HEK293 (cell line): Measurements from ENCODE around the gene C20orf204.
A peak's percentile ranks its signal among the peaks of the same experiment; 100 is the strongest.

Source experiments
- CTCF ChIA-PET: fragments of 350-600 bp; formaldehyde crosslinking; extraction: SDS; loops from one replicate; lab custom pipeline; 2021; ENCODE audit warnings: antibody characterized with exemption; lab: Yijun Ruan, JAX
- POLR2A ChIA-PET: fragments of 300-600 bp; formaldehyde crosslinking; extraction: SDS; loops from one replicate; lab custom pipeline; 2020; ENCODE audit warnings: antibody characterized with exemption, inconsistent platforms; lab: Yijun Ruan, JAX
- H3K27ac ChIP-seq: fragments of 200-500 bp; sonication (Bioruptor generic); 2 replicates; pipeline ENCODE4 v1.5.1; 2014; ENCODE audit warnings: low read depth, low read length, control low read depth, inconsistent platforms; ENCODE audit errors: extremely low read depth
- H3K36me3 ChIP-seq, 2 experiments: fragments of 200-500 bp in 1 of 2; sonication (Bioruptor generic) in 1 of 2; 1 replicate in 1 of 2; 2 replicates in 1 of 2; pipeline ENCODE4 v1.5.1; 2014 to 2017; ENCODE audit warnings: inconsistent platforms in 2 of 2, low read length in 2 of 2; ENCODE audit not compliant: control insufficient read depth in 2 of 2, insufficient read depth in 1 of 2
- H3K4me1 ChIP-seq: fragments of 200-500 bp; sonication (Bioruptor generic); 2 replicates; pipeline ENCODE4 v1.5.1; 2014; ENCODE audit warnings: mild to moderate bottlenecking, low read length, inconsistent platforms; ENCODE audit not compliant: control insufficient read depth, insufficient read depth
- H3K4me3 ChIP-seq: 2 replicates; pipeline ENCODE4 v1.5.1; 2011; ENCODE audit warnings: low read depth, mild to moderate bottlenecking, control low read depth, low read length, moderate library complexity
- H3K9me3 ChIP-seq: fragments of 200-500 bp; sonication (Bioruptor generic); 2 replicates; pipeline ENCODE4 v1.5.1; 2014; ENCODE audit warnings: low read depth, low read length, inconsistent platforms; ENCODE audit not compliant: control insufficient read depth, insufficient read depth
- MZF1 ChIP-seq: fragments of 450-650 bp; formaldehyde crosslinking; IDR thresholded peaks from 2 replicates; pipeline ENCODE4 v1.5.1; 2017; ENCODE audit warnings: missing biosample characterization, missing genetic modification characterization, borderline replicate concordance
- OSR2 ChIP-seq: fragments of 450-650 bp; formaldehyde crosslinking; IDR thresholded peaks from 2 replicates; pipeline ENCODE4 v1.5.1; 2016; ENCODE audit warnings: missing biosample characterization, missing genetic modification characterization
- TCF7L2 ChIP-seq: IDR thresholded peaks from 2 replicates; pipeline ENCODE4 v1.6.1; 2011; ENCODE audit warnings: low read depth, mild to moderate bottlenecking, inconsistent platforms, low read length, moderate library complexity, borderline replicate concordance
- WT1 ChIP-seq: fragments of 450-650 bp; formaldehyde crosslinking; IDR thresholded peaks from 2 replicates; pipeline ENCODE4 v1.5.1; 2016; ENCODE audit warnings: missing biosample characterization, missing genetic modification characterization
- ZBTB17 ChIP-seq: fragments of 450-650 bp; formaldehyde crosslinking; IDR thresholded peaks from 2 replicates; pipeline ENCODE4 v1.5.1; 2016; ENCODE audit warnings: missing biosample characterization, missing genetic modification characterization
- ZNF155 ChIP-seq: fragments of 450-650 bp; formaldehyde crosslinking; IDR thresholded peaks from 2 replicates; pipeline ENCODE4 v1.5.1; 2016; ENCODE audit warnings: missing biosample characterization, missing genetic modification characterization
- ZNF174 ChIP-seq: fragments of 450-650 bp; formaldehyde crosslinking; IDR thresholded peaks from 2 replicates; pipeline ENCODE4 v1.5.0; 2017; ENCODE audit warnings: missing biosample characterization, mild to moderate bottlenecking, missing genetic modification characterization
- ZNF324 ChIP-seq: fragments of 450-650 bp; formaldehyde crosslinking; IDR thresholded peaks from 2 replicates; pipeline ENCODE4 v1.5.1; 2016; ENCODE audit warnings: missing biosample characterization, missing genetic modification characterization
- ZNF341 ChIP-seq: fragments of 450-650 bp; formaldehyde crosslinking; IDR thresholded peaks from 2 replicates; pipeline ENCODE4; 2016; ENCODE audit warnings: low read depth, missing biosample characterization, missing genetic modification characterization
- ZNF600 ChIP-seq: fragments of 450-650 bp; formaldehyde crosslinking; IDR thresholded peaks from 2 replicates; pipeline ENCODE4 v1.5.1; 2016; ENCODE audit warnings: missing biosample characterization, missing genetic modification characterization
- ZNF639 ChIP-seq: fragments of 450-650 bp; formaldehyde crosslinking; IDR thresholded peaks from 2 replicates; pipeline ENCODE4 v1.5.1; 2016; ENCODE audit warnings: missing biosample characterization, missing genetic modification characterization
- ZNF658 ChIP-seq: fragments of 450-650 bp; formaldehyde crosslinking; IDR thresholded peaks from 2 replicates; pipeline ENCODE4; 2016; ENCODE audit warnings: missing biosample characterization, missing genetic modification characterization
- TF ChIP-seq, protein P1 (sequence below): fragments of 450-650 bp; formaldehyde crosslinking; IDR thresholded peaks from 2 replicates; pipeline ENCODE4 v1.5.1; 2017; ENCODE audit warnings: missing biosample characterization, missing genetic modification characterization
- TF ChIP-seq, protein P2 (sequence below): fragments of 450-650 bp; formaldehyde crosslinking; IDR thresholded peaks from 2 replicates; pipeline ENCODE4 v1.5.1; 2016; ENCODE audit warnings: missing biosample characterization, missing genetic modification characterization
- TF ChIP-seq, protein P3 (sequence below): fragments of 450-650 bp; formaldehyde crosslinking; IDR thresholded peaks from 2 replicates; pipeline ENCODE4 v1.5.1; 2017; ENCODE audit warnings: missing biosample characterization, mild to moderate bottlenecking, missing genetic modification characterization, moderate library complexity
- TF ChIP-seq, protein P4 (sequence below): fragments of 450-650 bp; formaldehyde crosslinking; IDR thresholded peaks from 2 replicates; pipeline ENCODE4 v1.5.1; 2016; ENCODE audit warnings: missing biosample characterization, missing genetic modification characterization
- TF ChIP-seq, protein P5 (sequence below): IDR thresholded peaks from 2 replicates; pipeline ENCODE4 v1.6.1; 2011; ENCODE audit warnings: mild to moderate bottlenecking, low read depth, low read length, borderline replicate concordance

Gene C20orf204

GRCh38 chr20:64035933-64036345, at the start of gene C20orf204:
TSS of gene C20orf204 (plus strand) at chr20:64036182. CDS start at chr20:64036324, 142 bp downstream.
- no peak within 1 kb of the TSS for H3K27ac ChIP-seq
- peaks cover 9% of the 10 kb centered on the region for H3K4me1 ChIP-seq
- TF ChIP-seq, protein P1, sequence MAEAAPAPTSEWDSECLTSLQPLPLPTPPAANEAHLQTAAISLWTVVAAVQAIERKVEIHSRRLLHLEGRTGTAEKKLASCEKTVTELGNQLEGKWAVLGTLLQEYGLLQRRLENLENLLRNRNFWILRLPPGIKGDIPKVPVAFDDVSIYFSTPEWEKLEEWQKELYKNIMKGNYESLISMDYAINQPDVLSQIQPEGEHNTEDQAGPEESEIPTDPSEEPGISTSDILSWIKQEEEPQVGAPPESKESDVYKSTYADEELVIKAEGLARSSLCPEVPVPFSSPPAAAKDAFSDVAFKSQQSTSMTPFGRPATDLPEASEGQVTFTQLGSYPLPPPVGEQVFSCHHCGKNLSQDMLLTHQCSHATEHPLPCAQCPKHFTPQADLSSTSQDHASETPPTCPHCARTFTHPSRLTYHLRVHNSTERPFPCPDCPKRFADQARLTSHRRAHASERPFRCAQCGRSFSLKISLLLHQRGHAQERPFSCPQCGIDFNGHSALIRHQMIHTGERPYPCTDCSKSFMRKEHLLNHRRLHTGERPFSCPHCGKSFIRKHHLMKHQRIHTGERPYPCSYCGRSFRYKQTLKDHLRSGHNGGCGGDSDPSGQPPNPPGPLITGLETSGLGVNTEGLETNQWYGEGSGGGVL (tag by site-specific recombination) = 0 out of 2 replicates have a peak, but pooled peaks have one; percentile 22
- TF ChIP-seq ZNF600 (tag by site-specific recombination) (peak; percentile 77), ZBTB17 (peak; percentile 36), ZNF341 (tag by site-specific recombination) (peak; percentile 23; the same call in 1 of the 2 replicates), WT1 (tag by site-specific recombination) (peak; percentile 37; the same call in 1 of the 2 replicates), TCF7L2 (peak; percentile 69; the same call in 1 of the 2 replicates), MZF1 (tag by site-specific recombination) (no peak), OSR2 (tag by site-specific recombination) (peak; percentile 65), ZNF658 (no peak)
- TF ChIP-seq, protein P2, sequence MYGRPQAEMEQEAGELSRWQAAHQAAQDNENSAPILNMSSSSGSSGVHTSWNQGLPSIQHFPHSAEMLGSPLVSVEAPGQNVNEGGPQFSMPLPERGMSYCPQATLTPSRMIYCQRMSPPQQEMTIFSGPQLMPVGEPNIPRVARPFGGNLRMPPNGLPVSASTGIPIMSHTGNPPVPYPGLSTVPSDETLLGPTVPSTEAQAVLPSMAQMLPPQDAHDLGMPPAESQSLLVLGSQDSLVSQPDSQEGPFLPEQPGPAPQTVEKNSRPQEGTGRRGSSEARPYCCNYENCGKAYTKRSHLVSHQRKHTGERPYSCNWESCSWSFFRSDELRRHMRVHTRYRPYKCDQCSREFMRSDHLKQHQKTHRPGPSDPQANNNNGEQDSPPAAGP (tag by site-specific recombination) = peak; percentile 89
- TF ChIP-seq, protein P3, sequence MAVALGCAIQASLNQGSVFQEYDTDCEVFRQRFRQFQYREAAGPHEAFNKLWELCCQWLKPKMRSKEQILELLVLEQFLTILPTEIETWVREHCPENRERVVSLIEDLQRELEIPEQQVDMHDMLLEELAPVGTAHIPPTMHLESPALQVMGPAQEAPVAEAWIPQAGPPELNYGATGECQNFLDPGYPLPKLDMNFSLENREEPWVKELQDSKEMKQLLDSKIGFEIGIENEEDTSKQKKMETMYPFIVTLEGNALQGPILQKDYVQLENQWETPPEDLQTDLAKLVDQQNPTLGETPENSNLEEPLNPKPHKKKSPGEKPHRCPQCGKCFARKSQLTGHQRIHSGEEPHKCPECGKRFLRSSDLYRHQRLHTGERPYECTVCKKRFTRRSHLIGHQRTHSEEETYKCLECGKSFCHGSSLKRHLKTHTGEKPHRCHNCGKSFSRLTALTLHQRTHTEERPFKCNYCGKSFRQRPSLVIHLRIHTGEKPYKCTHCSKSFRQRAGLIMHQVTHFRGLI (tag by site-specific recombination) = no peak
- peaks cover 0 to 40% of the 10 kb centered on the region in 2 experiments; a peak in 2 of 3 replicates for H3K36me3 ChIP-seq
- H3K9me3 ChIP-seq = no peaks in the 10 kb centered on the region
- ChIA-PET CTCF (interaction anchor here (1.6 to 2.1 kb wide), 2 partner anchors 19 to 55 kb away, joined by 4 to 6 read pairs; partner anchors contain the start of gene PRPF6), POLR2A (no interaction called here)
- H3K4me3 ChIP-seq = no peak within 1 kb of the TSS

GRCh38 chr20:64000906-64001305, 35.1 kb upstream of the C20orf204 start:
- no peak overlapping the region for H3K4me3 ChIP-seq
- ChIA-PET POLR2A (interaction anchor here (1.0 to 1.1 kb wide), 3 partner anchors 20 to 136 kb away, joined by 3 to 5 read pairs (median 4); partner anchors contain the start of genes PRPF6 and TPD52L2), CTCF (interaction anchor here (0.6 to 1.5 kb wide), 4 partner anchors 19 to 44 kb away, joined by 3 to 7 read pairs (median 4); partner anchors contain the start of gene PRPF6)
- no peaks in the 10 kb centered on the region; the same call in 1 of the 2 replicates for H3K4me1 ChIP-seq
- H3K9me3 ChIP-seq = no peaks in the 10 kb centered on the region
- H3K36me3 ChIP-seq = peaks cover 40 to 79% of the 10 kb centered on the region in 2 experiments
- H3K27ac ChIP-seq = no peak overlapping the region
- TF ChIP-seq, protein P4, sequence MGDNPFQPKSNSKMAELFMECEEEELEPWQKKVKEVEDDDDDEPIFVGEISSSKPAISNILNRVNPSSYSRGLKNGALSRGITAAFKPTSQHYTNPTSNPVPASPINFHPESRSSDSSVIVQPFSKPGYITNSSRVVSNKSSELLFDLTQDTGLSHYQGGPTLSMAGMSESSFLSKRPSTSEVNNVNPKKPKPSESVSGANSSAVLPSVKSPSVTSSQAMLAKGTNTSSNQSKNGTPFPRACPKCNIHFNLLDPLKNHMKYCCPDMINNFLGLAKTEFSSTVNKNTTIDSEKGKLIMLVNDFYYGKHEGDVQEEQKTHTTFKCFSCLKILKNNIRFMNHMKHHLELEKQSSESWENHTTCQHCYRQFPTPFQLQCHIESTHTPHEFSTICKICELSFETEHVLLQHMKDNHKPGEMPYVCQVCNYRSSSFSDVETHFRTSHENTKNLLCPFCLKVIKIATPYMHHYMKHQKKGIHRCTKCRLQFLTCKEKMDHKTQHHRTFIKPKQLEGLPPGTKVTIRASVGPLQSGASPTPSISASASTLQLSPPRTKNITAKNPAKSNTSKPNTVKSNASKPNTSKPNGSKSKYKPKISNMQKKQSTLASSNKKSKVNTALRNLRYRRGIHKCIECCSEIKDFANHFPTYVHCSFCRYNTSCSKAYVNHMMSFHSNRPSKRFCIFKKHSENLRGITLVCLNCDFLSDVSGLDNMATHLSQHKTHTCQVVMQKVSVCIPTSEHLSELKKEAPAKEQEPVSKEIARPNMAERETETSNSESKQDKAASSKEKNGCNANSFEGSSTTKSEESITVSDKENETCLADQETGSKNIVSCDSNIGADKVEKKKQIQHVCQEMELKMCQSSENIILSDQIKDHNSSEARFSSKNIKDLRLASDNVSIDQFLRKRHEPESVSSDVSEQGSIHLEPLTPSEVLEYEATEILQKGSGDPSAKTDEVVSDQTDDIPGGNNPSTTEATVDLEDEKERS = no peak
- TF ChIP-seq ZNF600 (tag by site-specific recombination) (peak; percentile 10; the same call in 1 of the 2 replicates), ZNF174 (tag by site-specific recombination) (no peak), ZNF639 (tag by site-specific recombination) (no peak), ZNF155 (tag by site-specific recombination) (no peak), ZNF324 (no peak)
- TF ChIP-seq, protein P5, sequence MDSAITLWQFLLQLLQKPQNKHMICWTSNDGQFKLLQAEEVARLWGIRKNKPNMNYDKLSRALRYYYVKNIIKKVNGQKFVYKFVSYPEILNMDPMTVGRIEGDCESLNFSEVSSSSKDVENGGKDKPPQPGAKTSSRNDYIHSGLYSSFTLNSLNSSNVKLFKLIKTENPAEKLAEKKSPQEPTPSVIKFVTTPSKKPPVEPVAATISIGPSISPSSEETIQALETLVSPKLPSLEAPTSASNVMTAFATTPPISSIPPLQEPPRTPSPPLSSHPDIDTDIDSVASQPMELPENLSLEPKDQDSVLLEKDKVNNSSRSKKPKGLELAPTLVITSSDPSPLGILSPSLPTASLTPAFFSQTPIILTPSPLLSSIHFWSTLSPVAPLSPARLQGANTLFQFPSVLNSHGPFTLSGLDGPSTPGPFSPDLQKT = no peak
